HepG2 (cell line): ENCODE results near the gene FARSB. TPM values are rescaled to one million over a fixed set of nuclear protein-coding genes. Genes with fewer than 3 reads are reported as not detected.

Experiments used
- EED ChIP-seq: sonication (generic); formaldehyde crosslinking; IDR thresholded peaks from 2 replicates; pipeline ENCODE4 v1.5.0; 2020; ENCODE audit warnings: mild to moderate bottlenecking, missing genetic modification reagents
- KDM1A ChIP-seq: IDR thresholded peaks from 2 replicates; pipeline ENCODE4 v1.6.1; 2016; ENCODE audit warnings: missing compliant biosample characterization
- KLF16 ChIP-seq, 2 experiments: sonication (generic) in 1 of 2; formaldehyde crosslinking in 1 of 2; IDR thresholded peaks; 2 replicates each; pipeline versions ENCODE4 v1.6.1 to v1.8.0; 2016 to 2023; ENCODE audit warnings: missing genetic modification reagents in 2 of 2, missing compliant biosample characterization in 1 of 2
- MXD4 ChIP-seq: IDR thresholded peaks from 2 replicates; pipeline ENCODE4 v1.6.1; 2016; ENCODE audit warnings: mild to moderate bottlenecking, missing biosample characterization, missing genetic modification reagents
- MXI1 ChIP-seq: IDR thresholded peaks from 3 replicates; pipeline ENCODE4 v1.6.1; 2012; ENCODE audit warnings: low read depth, low read length, inconsistent platforms, borderline replicate concordance
- PRMT3 ChIP-seq: sonication (generic); formaldehyde crosslinking; IDR thresholded peaks from 2 replicates; pipeline ENCODE4 v1.8.1; 2022; ENCODE audit warnings: low read depth, mild to moderate bottlenecking, moderate library complexity, missing genetic modification reagents, borderline replicate concordance
- RFXAP ChIP-seq: sonication (generic); formaldehyde crosslinking; IDR thresholded peaks from 2 replicates; pipeline ENCODE4 v1.4.0; 2020; ENCODE audit warnings: missing genetic modification reagents, borderline replicate concordance
- THAP9 ChIP-seq: sonication (generic); formaldehyde crosslinking; IDR thresholded peaks from 2 replicates; pipeline ENCODE4; 2020; ENCODE audit warnings: missing genetic modification reagents, mild to moderate bottlenecking, borderline replicate concordance
- ZBTB20 ChIP-seq: sonication (generic); formaldehyde crosslinking; IDR thresholded peaks from 2 replicates; pipeline ENCODE4 v1.8.1; 2023; ENCODE audit warnings: missing genetic modification reagents, low read depth, mild to moderate bottlenecking, borderline replicate concordance
- ZNF644 ChIP-seq: IDR thresholded peaks from 2 replicates; pipeline ENCODE4 v1.6.1; 2016; ENCODE audit warnings: low read depth
- ZNF737 ChIP-seq: sonication (generic); formaldehyde crosslinking; IDR thresholded peaks from 2 replicates; pipeline ENCODE4 v1.5.0; 2020; ENCODE audit warnings: missing genetic modification reagents, mild to moderate bottlenecking, borderline replicate concordance
- polyA plus RNA-seq, 8 experiments: library from polyadenylated mRNA; depleted of rRNA in 3 of 8; stranded (reverse) in 7 of 8; unstranded in 1 of 8; fragments of >200 nt; fragmentation: Illumina TruSeq in 4 of 8; extraction: Trizol in 4 of 8; gene quantifications; 2 replicates each; pipeline versions ENCODE4 v1.2.1 to v1.2.3, GENCODE V29; 2011 to 2016; ENCODE audit warnings: low read depth in 4 of 8, missing spikeins in 1 of 8, mixed read lengths in 1 of 8; ENCODE audit not compliant: insufficient read depth in 1 of 8
- total RNA-seq, 5 experiments: library from RNA; depleted of rRNA; stranded (reverse); fragments of >200 nt; fragmentation: Illumina TruSeq; extraction: Trizol; gene quantifications; 2 replicates each; pipeline ENCODE4 v1.2.3, GENCODE V29; 2016; ENCODE audit warnings: low read depth in 1 of 5
- TF ChIP-seq, protein P1 (sequence below): sonication (generic); formaldehyde crosslinking; IDR thresholded peaks from 2 replicates; pipeline ENCODE4 v1.4.0; 2020; ENCODE audit warnings: missing genetic modification reagents, mild to moderate bottlenecking, borderline replicate concordance
- TF ChIP-seq, protein P2 (sequence below): sonication (generic); formaldehyde crosslinking; IDR thresholded peaks from 2 replicates; pipeline ENCODE4 v1.8.0; 2023; ENCODE audit warnings: mild to moderate bottlenecking, missing genetic modification reagents
- TF ChIP-seq, protein P3 (sequence below): sonication (generic); formaldehyde crosslinking; IDR thresholded peaks from 2 replicates; pipeline ENCODE4 v1.8.0; 2022; ENCODE audit warnings: mild to moderate bottlenecking, missing genetic modification reagents; ENCODE audit not compliant: insufficient replicate concordance
- TF ChIP-seq, protein P4 (sequence below): IDR thresholded peaks from 2 replicates; pipeline ENCODE4 v1.6.1; 2012; ENCODE audit warnings: low read length, improper control_type of control experiment

The FARSB gene
- total and polyA plus RNA-seq, 2 of the 13 experiments (the other 11 are each of a cell fraction or from before 2014, with no cell fraction given): 23.3 to 45.9 TPM

DNA sequence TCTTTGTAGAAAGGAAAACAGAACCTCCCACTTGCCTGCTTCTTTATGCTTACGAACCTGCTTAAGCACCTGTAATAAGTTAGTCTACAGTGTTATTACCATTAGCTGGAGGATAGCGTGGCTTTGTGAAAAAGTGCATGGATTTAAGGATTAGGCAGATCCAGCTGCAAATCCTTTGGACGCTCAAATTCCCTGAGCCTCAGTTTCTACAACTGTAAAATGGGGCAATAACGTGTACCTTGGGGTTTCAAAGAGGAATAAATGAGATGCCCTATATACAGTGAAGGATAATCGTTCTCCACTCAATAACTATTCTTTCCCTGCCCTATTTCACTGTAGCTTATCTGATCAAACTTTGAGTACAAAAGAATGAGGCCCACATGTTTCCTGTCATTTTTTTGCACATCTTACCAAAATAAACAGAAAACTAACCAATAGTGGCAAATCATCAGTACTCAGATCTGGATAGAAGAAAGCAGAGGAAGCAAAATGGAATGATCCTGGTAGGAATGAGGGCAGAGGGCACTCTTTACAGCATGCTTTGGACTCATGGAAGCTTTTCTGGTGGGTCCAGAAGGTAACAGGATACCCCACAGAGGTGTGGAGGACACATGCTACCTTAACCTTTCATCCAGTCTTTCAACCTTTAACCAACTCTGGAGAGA lies 30.3 kb upstream of the FARSB start (continued):
- TF ChIP-seq, protein P1, sequence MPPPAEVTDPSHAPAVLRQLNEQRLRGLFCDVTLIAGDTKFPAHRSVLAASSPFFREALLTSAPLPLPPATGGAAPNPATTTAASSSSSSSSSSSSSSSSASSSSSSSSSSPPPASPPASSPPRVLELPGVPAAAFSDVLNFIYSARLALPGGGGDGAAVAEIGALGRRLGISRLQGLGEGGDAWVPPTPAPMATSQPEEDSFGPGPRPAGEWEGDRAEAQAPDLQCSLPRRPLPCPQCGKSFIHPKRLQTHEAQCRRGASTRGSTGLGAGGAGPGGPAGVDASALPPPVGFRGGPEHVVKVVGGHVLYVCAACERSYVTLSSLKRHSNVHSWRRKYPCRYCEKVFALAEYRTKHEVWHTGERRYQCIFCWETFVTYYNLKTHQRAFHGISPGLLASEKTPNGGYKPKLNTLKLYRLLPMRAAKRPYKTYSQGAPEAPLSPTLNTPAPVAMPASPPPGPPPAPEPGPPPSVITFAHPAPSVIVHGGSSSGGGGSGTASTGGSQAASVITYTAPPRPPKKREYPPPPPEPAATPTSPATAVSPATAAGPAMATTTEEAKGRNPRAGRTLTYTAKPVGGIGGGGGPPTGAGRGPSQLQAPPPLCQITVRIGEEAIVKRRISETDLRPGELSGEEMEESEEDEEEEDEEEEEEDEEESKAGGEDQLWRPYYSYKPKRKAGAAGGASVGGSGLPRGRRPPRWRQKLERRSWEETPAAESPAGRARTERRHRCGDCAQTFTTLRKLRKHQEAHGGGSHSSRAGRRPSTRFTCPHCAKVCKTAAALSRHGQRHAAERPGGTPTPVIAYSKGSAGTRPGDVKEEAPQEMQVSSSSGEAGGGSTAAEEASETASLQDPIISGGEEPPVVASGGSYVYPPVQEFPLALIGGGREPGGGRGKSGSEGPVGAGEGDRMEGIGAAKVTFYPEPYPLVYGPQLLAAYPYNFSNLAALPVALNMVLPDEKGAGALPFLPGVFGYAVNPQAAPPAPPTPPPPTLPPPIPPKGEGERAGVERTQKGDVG: no peak
- TF ChIP-seq ZNF644 (CRISPR knock-in tag) (no peak), ZBTB20 (no peak), RFXAP (CRISPR knock-in tag) (no peak), THAP9 (CRISPR knock-in tag) (no peak), KDM1A (CRISPR knock-in tag) (peak; percentile 86), MXD4 (CRISPR knock-in tag) (no peak), PRMT3 (CRISPR knock-in tag) (no peak), MXI1 (peak; percentile 16; the same call in 1 of the 3 replicates), EED (no peak), KLF16 (CRISPR knock-in tag; IDR thresholded peaks at IDR 0.05) (no peak), ZNF737 (CRISPR knock-in tag) (no peak)
- TF ChIP-seq, protein P2, sequence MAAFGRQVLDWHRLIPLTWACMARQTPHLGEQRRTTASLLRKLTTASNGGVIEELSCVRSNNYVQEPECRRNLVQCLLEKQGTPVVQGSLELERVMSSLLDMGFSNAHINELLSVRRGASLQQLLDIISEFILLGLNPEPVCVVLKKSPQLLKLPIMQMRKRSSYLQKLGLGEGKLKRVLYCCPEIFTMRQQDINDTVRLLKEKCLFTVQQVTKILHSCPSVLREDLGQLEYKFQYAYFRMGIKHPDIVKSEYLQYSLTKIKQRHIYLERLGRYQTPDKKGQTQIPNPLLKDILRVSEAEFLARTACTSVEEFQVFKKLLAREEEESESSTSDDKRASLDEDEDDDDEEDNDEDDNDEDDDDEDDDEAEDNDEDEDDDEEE (CRISPR knock-in tag): no peak
- TF ChIP-seq, protein P3, sequence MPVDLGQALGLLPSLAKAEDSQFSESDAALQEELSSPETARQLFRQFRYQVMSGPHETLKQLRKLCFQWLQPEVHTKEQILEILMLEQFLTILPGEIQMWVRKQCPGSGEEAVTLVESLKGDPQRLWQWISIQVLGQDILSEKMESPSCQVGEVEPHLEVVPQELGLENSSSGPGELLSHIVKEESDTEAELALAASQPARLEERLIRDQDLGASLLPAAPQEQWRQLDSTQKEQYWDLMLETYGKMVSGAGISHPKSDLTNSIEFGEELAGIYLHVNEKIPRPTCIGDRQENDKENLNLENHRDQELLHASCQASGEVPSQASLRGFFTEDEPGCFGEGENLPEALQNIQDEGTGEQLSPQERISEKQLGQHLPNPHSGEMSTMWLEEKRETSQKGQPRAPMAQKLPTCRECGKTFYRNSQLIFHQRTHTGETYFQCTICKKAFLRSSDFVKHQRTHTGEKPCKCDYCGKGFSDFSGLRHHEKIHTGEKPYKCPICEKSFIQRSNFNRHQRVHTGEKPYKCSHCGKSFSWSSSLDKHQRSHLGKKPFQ: no peak
- TF ChIP-seq, protein P4, sequence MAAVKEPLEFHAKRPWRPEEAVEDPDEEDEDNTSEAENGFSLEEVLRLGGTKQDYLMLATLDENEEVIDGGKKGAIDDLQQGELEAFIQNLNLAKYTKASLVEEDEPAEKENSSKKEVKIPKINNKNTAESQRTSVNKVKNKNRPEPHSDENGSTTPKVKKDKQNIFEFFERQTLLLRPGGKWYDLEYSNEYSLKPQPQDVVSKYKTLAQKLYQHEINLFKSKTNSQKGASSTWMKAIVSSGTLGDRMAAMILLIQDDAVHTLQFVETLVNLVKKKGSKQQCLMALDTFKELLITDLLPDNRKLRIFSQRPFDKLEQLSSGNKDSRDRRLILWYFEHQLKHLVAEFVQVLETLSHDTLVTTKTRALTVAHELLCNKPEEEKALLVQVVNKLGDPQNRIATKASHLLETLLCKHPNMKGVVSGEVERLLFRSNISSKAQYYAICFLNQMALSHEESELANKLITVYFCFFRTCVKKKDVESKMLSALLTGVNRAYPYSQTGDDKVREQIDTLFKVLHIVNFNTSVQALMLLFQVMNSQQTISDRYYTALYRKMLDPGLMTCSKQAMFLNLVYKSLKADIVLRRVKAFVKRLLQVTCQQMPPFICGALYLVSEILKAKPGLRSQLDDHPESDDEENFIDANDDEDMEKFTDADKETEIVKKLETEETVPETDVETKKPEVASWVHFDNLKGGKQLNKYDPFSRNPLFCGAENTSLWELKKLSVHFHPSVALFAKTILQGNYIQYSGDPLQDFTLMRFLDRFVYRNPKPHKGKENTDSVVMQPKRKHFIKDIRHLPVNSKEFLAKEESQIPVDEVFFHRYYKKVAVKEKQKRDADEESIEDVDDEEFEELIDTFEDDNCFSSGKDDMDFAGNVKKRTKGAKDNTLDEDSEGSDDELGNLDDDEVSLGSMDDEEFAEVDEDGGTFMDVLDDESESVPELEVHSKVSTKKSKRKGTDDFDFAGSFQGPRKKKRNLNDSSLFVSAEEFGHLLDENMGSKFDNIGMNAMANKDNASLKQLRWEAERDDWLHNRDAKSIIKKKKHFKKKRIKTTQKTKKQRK: no peak
